Fibroblast of lung (primary cell): ENCODE results near the gene KCTD18. TPM values are rescaled to one million over a fixed set of nuclear protein-coding genes. Genes with fewer than 3 reads are reported as not detected.

Experiments used
- DNase-seq, 2 donors: peaks; one replicate each; pipeline versions ENCODE4 v3.0.0 to v3.0.0-alpha.2; 2010; ENCODE audit warnings: low read depth in 2 of 2
- H2AFZ ChIP-seq: 2 replicates; pipeline ENCODE4 v1.5.1; 2012; ENCODE audit warnings: low read length, control low read depth, inconsistent platforms
- H3K27ac ChIP-seq: 2 replicates; pipeline ENCODE4 v1.5.1; 2011; ENCODE audit warnings: low read length, control low read depth; ENCODE audit not compliant: insufficient read depth
- H3K27me3 ChIP-seq: 2 replicates; pipeline ENCODE4 v1.5.1; 2011; ENCODE audit warnings: mild to moderate bottlenecking, low read length; ENCODE audit not compliant: control insufficient read depth, insufficient read depth
- H3K36me3 ChIP-seq: 2 replicates; pipeline ENCODE4 v1.5.1; 2011; ENCODE audit warnings: low read length; ENCODE audit not compliant: control insufficient read depth, insufficient read depth
- H3K4me1 ChIP-seq: 2 replicates; pipeline ENCODE4 v1.5.1; 2011; ENCODE audit warnings: low read length; ENCODE audit not compliant: control insufficient read depth, insufficient read depth; ENCODE audit errors: extremely low read depth
- H3K4me2 ChIP-seq: 2 replicates; pipeline ENCODE4 v1.5.1; 2011; ENCODE audit warnings: low read length, control low read depth; ENCODE audit not compliant: insufficient read depth; ENCODE audit errors: extremely low read depth
- H3K4me3 ChIP-seq, 4 experiments: fragments of 200-600 bp in 1 of 4; sonication (generic) in 1 of 4; replicated peaks in 1 of 4; 2 replicates each; pipeline ENCODE4 v1.5.1; 2011 to 2016; ENCODE audit warnings: low read length in 4 of 4, low read depth in 3 of 4, mild to moderate bottlenecking in 3 of 4, control low read depth in 2 of 4, inconsistent platforms in 1 of 4, mixed read lengths in 1 of 4; ENCODE audit not compliant: insufficient read depth in 1 of 4; ENCODE audit errors: control extremely low read depth in 1 of 4
- H3K79me2 ChIP-seq: 2 replicates; pipeline ENCODE4 v1.5.1; 2012; ENCODE audit warnings: mild to moderate bottlenecking, low read length, inconsistent platforms; ENCODE audit not compliant: control insufficient read depth, insufficient read depth
- H3K9ac ChIP-seq: 2 replicates; pipeline ENCODE4 v1.5.1; 2011; ENCODE audit warnings: mild to moderate bottlenecking, low read length, control low read depth; ENCODE audit not compliant: insufficient read depth
- H3K9me3 ChIP-seq: 2 replicates; pipeline ENCODE4 v1.5.1; 2012; ENCODE audit warnings: low read depth, low read length; ENCODE audit not compliant: control insufficient read depth, insufficient read depth
- H4K20me1 ChIP-seq: 2 replicates; pipeline ENCODE4 v1.5.1; 2011; ENCODE audit warnings: low read length; ENCODE audit not compliant: control insufficient read depth, insufficient read depth; ENCODE audit errors: extremely low read depth
- EZH2 ChIP-seq: IDR thresholded peaks from 2 replicates; pipeline ENCODE4 v1.5.1; 2012; ENCODE audit warnings: low read length, control low read depth, mild to moderate bottlenecking; ENCODE audit errors: missing control alignments
- polyA plus RNA-seq, 2 donors: library from polyadenylated mRNA; depleted of rRNA in 1 of 2; stranded (reverse) in 1 of 2; unstranded in 1 of 2; fragments of >200 nt; gene quantifications; 2 replicates each; pipeline ENCODE4 v1.2.1, GENCODE V29; 2011 to 2012; ENCODE audit warnings: missing spikeins in 1 of 2
- total RNA-seq: library from RNA; depleted of rRNA; stranded (reverse); fragments of >200 nt; gene quantifications from 2 replicates; pipeline ENCODE4 v1.2.1, GENCODE V29; 2014
- TF ChIP-seq, protein P1 (sequence below), 2 donors: IDR thresholded peaks in 1 of 2; conservative IDR thresholded peaks in 1 of 2; 1 replicate in 1 of 2; 2 replicates in 1 of 2; pipeline ENCODE4 v1.5.1; 2011 to 2012; ENCODE audit warnings: low read length in 2 of 2, control low read depth in 1 of 2, inconsistent platforms in 1 of 2, low read depth in 1 of 2, mild to moderate bottlenecking in 1 of 2

KCTD18 gene
- total and polyA plus RNA-seq, 2 donors (not counting 1 experiment from before 2014, with no cell fraction given) = 14.0 to 29.4 TPM

GRCh38 chr2:200488169-200488568 lies 21.7 kb downstream of the KCTD18 start:
- Histone ChIP-seq H3K4me3 (no peak overlapping the region), H3K4me2 (no peak overlapping the region), H3K27me3 (no peaks in the 10 kb centered on the region), H3K36me3 (peaks cover 3% of the 10 kb centered on the region), H3K9ac (no peak overlapping the region), H3K4me1 (no peaks in the 10 kb centered on the region), H3K9me3 (no peaks in the 10 kb centered on the region), H3K27ac (no peak overlapping the region), H3K79me2 (no peaks in the 10 kb centered on the region), H4K20me1 (no peaks in the 10 kb centered on the region), H2AFZ (no peak overlapping the region)
- no peak for DNase-seq
- TF ChIP-seq EZH2 = no peak
- TF ChIP-seq, protein P1, sequence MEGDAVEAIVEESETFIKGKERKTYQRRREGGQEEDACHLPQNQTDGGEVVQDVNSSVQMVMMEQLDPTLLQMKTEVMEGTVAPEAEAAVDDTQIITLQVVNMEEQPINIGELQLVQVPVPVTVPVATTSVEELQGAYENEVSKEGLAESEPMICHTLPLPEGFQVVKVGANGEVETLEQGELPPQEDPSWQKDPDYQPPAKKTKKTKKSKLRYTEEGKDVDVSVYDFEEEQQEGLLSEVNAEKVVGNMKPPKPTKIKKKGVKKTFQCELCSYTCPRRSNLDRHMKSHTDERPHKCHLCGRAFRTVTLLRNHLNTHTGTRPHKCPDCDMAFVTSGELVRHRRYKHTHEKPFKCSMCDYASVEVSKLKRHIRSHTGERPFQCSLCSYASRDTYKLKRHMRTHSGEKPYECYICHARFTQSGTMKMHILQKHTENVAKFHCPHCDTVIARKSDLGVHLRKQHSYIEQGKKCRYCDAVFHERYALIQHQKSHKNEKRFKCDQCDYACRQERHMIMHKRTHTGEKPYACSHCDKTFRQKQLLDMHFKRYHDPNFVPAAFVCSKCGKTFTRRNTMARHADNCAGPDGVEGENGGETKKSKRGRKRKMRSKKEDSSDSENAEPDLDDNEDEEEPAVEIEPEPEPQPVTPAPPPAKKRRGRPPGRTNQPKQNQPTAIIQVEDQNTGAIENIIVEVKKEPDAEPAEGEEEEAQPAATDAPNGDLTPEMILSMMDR (conservative IDR thresholded peaks at IDR 0.05 in 1 of 2, IDR thresholded peaks at IDR 0.05 in 1 of 2; ENCODE audit: low read depth in 1 of 2, low read length in 2 of 2) = no peak

DNA sequence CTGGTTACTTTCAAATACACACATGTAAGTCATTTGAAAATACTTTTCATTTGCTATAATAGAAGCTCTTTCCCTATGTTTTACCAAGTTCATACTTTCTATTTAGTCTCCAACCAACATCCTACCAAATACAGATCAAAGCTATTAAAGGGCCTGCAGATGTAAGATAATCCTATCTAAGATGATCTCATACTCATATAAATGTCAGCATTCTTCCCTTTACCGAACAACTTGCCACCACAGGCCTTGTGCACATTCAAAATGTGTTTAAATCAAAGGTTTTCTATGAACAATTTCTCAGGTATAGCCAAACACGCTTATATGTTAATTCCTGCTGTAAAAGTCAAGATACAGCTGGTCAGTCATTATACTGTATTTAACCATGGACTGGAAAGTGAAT lies 23.3 kb downstream of the KCTD18 start:
- peaks cover 5% of the 10 kb centered on the region for H3K36me3 ChIP-seq
- no peak for TF ChIP-seq EZH2
- TF ChIP-seq, protein P1 (conservative IDR thresholded peaks at IDR 0.05 in 1 of 2, IDR thresholded peaks at IDR 0.05 in 1 of 2; ENCODE audit: low read depth in 1 of 2, low read length in 2 of 2) = no peak
- H3K4me3 ChIP-seq = no peak overlapping the region
- no peaks in the 10 kb centered on the region for H3K4me1 ChIP-seq
- no peak overlapping the region for H3K9ac ChIP-seq
- DNase-seq = peak in 1 of 2 donors; percentile 25
- no peak overlapping the region for H3K27ac ChIP-seq
- no peak overlapping the region for H3K4me2 ChIP-seq
- H3K9me3 ChIP-seq = no peaks in the 10 kb centered on the region
- no peaks in the 10 kb centered on the region for H3K79me2 ChIP-seq
- no peak overlapping the region for H2AFZ ChIP-seq
- H3K27me3 ChIP-seq = no peaks in the 10 kb centered on the region
- H4K20me1 ChIP-seq = no peaks in the 10 kb centered on the region

- Histone ChIP-seq H3K4me1 (peaks cover 9% of the 10 kb centered on the region), H3K36me3 (peaks cover 5% of the 10 kb centered on the region), H3K79me2 (no peaks in the 10 kb centered on the region), H3K9ac (no peak overlapping the region), H3K9me3 (no peaks in the 10 kb centered on the region), H3K27me3 (no peaks in the 10 kb centered on the region), H2AFZ (no peak overlapping the region), H3K27ac (no peak overlapping the region), H3K4me3 (no peak overlapping the region), H4K20me1 (no peaks in the 10 kb centered on the region), H3K4me2 (no peak overlapping the region)
- TF ChIP-seq, protein P1 (conservative IDR thresholded peaks at IDR 0.05 in 1 of 2, IDR thresholded peaks at IDR 0.05 in 1 of 2; ENCODE audit: low read depth in 1 of 2, low read length in 2 of 2) = no peak
- TF ChIP-seq EZH2 = no peak
- peak in 1 of 2 donors; percentile 38 for DNase-seq
These were observed 24.9 kb downstream of the KCTD18 start for GRCh38 chr2:200484934-200485333.
